Body of pancreas (tissue), 4 donors: ENCODE results near the gene PRRT1B. TPM values are rescaled to one million over a fixed set of nuclear protein-coding genes. Genes with fewer than 3 reads are reported as not detected.

Experiments used
- ATAC-seq: fragments of 150-250 bp; one replicate; pipeline ENCODE4 v1.9.1; 2016
- DNase-seq, 4 donors: peaks; one replicate each; pipeline ENCODE4 v3.0.0-alpha.2; 2019
- H3K27ac ChIP-seq, 4 donors: fragments of 200-600 bp; sonication (generic); 1 replicate in 3 of 4; 2 replicates in 1 of 4; pipeline versions ENCODE4 v1.5.1 to v1.6.1; 2016 to 2019; ENCODE audit warnings: mild to moderate bottlenecking in 1 of 4, mixed read lengths in 1 of 4, moderate library complexity in 1 of 4
- H3K27me3 ChIP-seq, 2 donors: fragments of 200-600 bp; sonication (generic); one replicate each; pipeline ENCODE4 v1.6.0; 2016; ENCODE audit warnings: mild to moderate bottlenecking in 1 of 2
- H3K36me3 ChIP-seq, 2 donors: fragments of 200-600 bp; sonication (generic); replicated peaks in 1 of 2; 2 replicates each; pipeline ENCODE4 v1.5.1; 2016; ENCODE audit warnings: low read depth in 2 of 2; ENCODE audit not compliant: insufficient read depth in 1 of 2
- H3K4me1 ChIP-seq: fragments of 200-600 bp; sonication (generic); one replicate; pipeline ENCODE4 v1.6.0; 2016
- H3K4me3 ChIP-seq, 2 donors: fragments of 200-600 bp; sonication (generic); 1 replicate in 1 of 2; 2 replicates in 1 of 2; pipeline ENCODE4 v1.5.1; 2016 to 2019
- H3K9me3 ChIP-seq, 3 donors: fragments of 200-600 bp; sonication (generic); 1 replicate in 2 of 3; 2 replicates in 1 of 3; pipeline ENCODE4 v1.5.1; 2016
- CTCF ChIP-seq, 7 experiments: fragments of 450-650 bp in 4 of 7; fragments of 200-600 bp in 3 of 7; sonication (generic) in 3 of 7; IDR thresholded peaks; one replicate each; pipeline ENCODE4 v1.5.1; 2016 to 2019; ENCODE audit warnings: antibody characterized with exemption in 7 of 7
- POLR2A ChIP-seq, 3 donors: fragments of 450-650 bp; IDR thresholded peaks; one replicate each; pipeline ENCODE4 v1.6.1; 2016; ENCODE audit warnings: antibody characterized with exemption in 3 of 3, mild to moderate bottlenecking in 2 of 3
- WGBS, 2 donors: methylation state at CpG; one replicate each; pipeline ENCODE4 v1.1.5; 2017; 5-methylcytosine and 5-hydroxymethylcytosine counted together
- intact Hi-C: fragments of 100-400 bp; cut with DNase I; formaldehyde crosslinking; loops from one replicate; pipeline ENCODE4 v1.15.1; 2023
- total RNA-seq, 2 donors: library from RNA; depleted of rRNA; stranded (reverse); fragments of >200 nt; gene quantifications; one replicate each; pipeline ENCODE4 v1.1.0, GENCODE V29; 2016

The PRRT1B gene
- total RNA-seq, 2 donors from 2014 or later = 0.33 to 0.78 TPM

GRCh38 chr9:131596430-131596743 lies 51.1 kb downstream of the PRRT1B start:
- intact Hi-C loops = no loop called here
- Histone ChIP-seq H3K4me1 (no peaks in the 10 kb centered on the region), H3K27me3 (no peaks in the 10 kb centered on the region), H3K9me3 (no peaks in the 10 kb centered on the region), H3K4me3 (no peak overlapping the region), H3K27ac (no peak overlapping the region), H3K36me3 (peaks cover 8 to 21% of the 10 kb centered on the region in 2 donors)
- DNase-seq (no peak), ATAC-seq (no peak)
- no peak for TF ChIP-seq CTCF (IDR thresholded peaks at IDR 0.05)
- no peak for TF ChIP-seq POLR2A (IDR thresholded peaks at IDR 0.05)
- 80 to 96% methylated on average over 1 to 4 of the region's 4 CpGs for WGBS, 2 donors

GRCh38 chr9:131597246-131597645 lies 51.9 kb downstream of the PRRT1B start:
- no peaks in the 10 kb centered on the region for H3K27me3 ChIP-seq
- no peaks in the 10 kb centered on the region for H3K4me1 ChIP-seq
- TF ChIP-seq POLR2A (IDR thresholded peaks at IDR 0.05) (no peak), CTCF (IDR thresholded peaks at IDR 0.05) (no peak)
- intact Hi-C loops = no loop called here
- no peak for ATAC-seq
- H3K4me3 ChIP-seq = no peak overlapping the region
- no peak overlapping the region for H3K27ac ChIP-seq
- no peak for DNase-seq
- H3K36me3 ChIP-seq = peaks cover 8 to 24% of the 10 kb centered on the region in 2 donors
- WGBS, 2 donors = 89 to 100% methylated on average over 2 to 7 of the region's 7 CpGs
- no peaks in the 10 kb centered on the region for H3K9me3 ChIP-seq

GRCh38 chr9:131598121-131598520 lies 52.8 kb downstream of the PRRT1B start:
- Histone ChIP-seq H3K9me3 (no peaks in the 10 kb centered on the region), H3K4me1 (no peaks in the 10 kb centered on the region), H3K27me3 (no peaks in the 10 kb centered on the region), H3K36me3 (peaks cover 8 to 24% of the 10 kb centered on the region in 2 donors), H3K27ac (peak overlapping the region in 1 of 4 donors; percentile 50), H3K4me3 (no peak overlapping the region)
- TF ChIP-seq POLR2A (IDR thresholded peaks at IDR 0.05) (peak in 1 of 3 donors; percentile 4), CTCF (IDR thresholded peaks at IDR 0.05) (no peak)
- DNase-seq = peak in 1 of 4 donors; percentile 78
- WGBS, 2 donors = 64 to 87% methylated on average over 10 to 17 of the region's 17 CpGs
- intact Hi-C loops = no loop called here
- ATAC-seq = no peak

GRCh38 chr9:131601683-131602181 lies 56.4 kb downstream of the PRRT1B start:
- Histone ChIP-seq H3K4me1 (peaks cover 9% of the 10 kb centered on the region), H3K9me3 (no peaks in the 10 kb centered on the region), H3K4me3 (no peak overlapping the region), H3K27me3 (no peaks in the 10 kb centered on the region), H3K36me3 (peaks cover 8 to 14% of the 10 kb centered on the region in 2 donors), H3K27ac (no peak overlapping the region)
- 86 to 90% methylated on average over 11 to 14 of the region's 14 CpGs for WGBS, 2 donors
- intact Hi-C loops = no loop called here
- TF ChIP-seq CTCF (IDR thresholded peaks at IDR 0.05) = no peak
- TF ChIP-seq POLR2A (IDR thresholded peaks at IDR 0.05) = no peak
- ATAC-seq (no peak), DNase-seq (no peak)

GRCh38 chr9:131603199-131603598 lies 57.9 kb downstream of the PRRT1B start:
- ATAC-seq (no peak), DNase-seq (no peak)
- Histone ChIP-seq H3K36me3 (peaks cover under 1 to 12% of the 10 kb centered on the region in 2 donors), H3K4me3 (no peak overlapping the region), H3K27me3 (no peaks in the 10 kb centered on the region), H3K27ac (no peak overlapping the region), H3K4me1 (peaks cover 22% of the 10 kb centered on the region), H3K9me3 (no peaks in the 10 kb centered on the region)
- intact Hi-C loops = no loop called here
- TF ChIP-seq POLR2A (IDR thresholded peaks at IDR 0.05) = no peak
- no peak for TF ChIP-seq CTCF (IDR thresholded peaks at IDR 0.05)
- 90 to 100% methylated on average over 1 to 9 of the region's 9 CpGs for WGBS, 2 donors
